ENCODE data around the gene TWSG1.
"Not testable (repeated sequence)": the region's sequence is repeated elsewhere in the genome, so short reads cannot be mapped to it uniquely, and the experiment has no call there.

DNA sequence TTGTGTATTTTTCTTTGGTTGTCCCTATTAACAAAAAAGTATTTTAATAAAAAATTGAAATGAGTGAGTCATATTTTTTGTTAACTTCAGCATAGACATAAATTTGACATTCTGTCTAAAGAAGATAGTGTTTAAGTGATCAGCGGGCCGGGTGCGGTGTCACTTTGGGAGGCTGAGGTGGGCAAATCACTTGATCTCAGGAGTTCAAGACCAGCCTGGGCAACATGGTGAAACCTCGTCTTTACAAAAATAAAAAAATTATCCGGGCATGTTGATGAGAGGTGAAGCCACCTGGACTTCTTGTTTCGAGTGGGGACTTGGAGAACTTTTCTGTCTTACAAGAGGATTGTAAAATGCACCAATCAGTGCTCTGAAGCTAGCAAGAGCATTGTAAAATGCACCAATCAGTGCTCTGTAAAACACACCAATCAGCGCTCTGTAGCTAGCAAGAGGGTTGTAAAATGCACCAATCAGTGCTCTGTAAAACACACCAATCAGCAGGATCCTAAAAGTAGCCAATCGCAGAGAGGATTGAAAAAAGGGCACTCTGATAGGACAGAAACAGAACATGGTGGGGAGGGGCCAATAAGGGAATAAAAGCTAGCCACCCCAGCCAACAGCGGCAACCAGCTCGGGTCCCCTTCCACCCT lies 67.9 kb downstream of the TWSG1 start:
- not testable (repeated sequence) for TF ChIP-seq NPAS2 (CRISPR knock-in tag; IDR thresholded peaks at IDR 0.05; ENCODE audit: borderline replicate concordance); ZSCAN20 (CRISPR knock-in tag; IDR thresholded peaks at IDR 0.05); POLR2A (IDR thresholded peaks at IDR 0.05; ENCODE audit: low read length); EP300 (IDR thresholded peaks at IDR 0.05); MYC (IDR thresholded peaks at IDR 0.05; ENCODE audit: borderline replicate concordance, low read length); SMC3 (IDR thresholded peaks at IDR 0.05); RFX5 (IDR thresholded peaks at IDR 0.05); HDAC2 (IDR thresholded peaks at IDR 0.05)
- TF ChIP-seq, protein P1, sequence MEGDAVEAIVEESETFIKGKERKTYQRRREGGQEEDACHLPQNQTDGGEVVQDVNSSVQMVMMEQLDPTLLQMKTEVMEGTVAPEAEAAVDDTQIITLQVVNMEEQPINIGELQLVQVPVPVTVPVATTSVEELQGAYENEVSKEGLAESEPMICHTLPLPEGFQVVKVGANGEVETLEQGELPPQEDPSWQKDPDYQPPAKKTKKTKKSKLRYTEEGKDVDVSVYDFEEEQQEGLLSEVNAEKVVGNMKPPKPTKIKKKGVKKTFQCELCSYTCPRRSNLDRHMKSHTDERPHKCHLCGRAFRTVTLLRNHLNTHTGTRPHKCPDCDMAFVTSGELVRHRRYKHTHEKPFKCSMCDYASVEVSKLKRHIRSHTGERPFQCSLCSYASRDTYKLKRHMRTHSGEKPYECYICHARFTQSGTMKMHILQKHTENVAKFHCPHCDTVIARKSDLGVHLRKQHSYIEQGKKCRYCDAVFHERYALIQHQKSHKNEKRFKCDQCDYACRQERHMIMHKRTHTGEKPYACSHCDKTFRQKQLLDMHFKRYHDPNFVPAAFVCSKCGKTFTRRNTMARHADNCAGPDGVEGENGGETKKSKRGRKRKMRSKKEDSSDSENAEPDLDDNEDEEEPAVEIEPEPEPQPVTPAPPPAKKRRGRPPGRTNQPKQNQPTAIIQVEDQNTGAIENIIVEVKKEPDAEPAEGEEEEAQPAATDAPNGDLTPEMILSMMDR (IDR thresholded peaks at IDR 0.05) = not testable (repeated sequence)
- TF ChIP-seq, protein P2, sequence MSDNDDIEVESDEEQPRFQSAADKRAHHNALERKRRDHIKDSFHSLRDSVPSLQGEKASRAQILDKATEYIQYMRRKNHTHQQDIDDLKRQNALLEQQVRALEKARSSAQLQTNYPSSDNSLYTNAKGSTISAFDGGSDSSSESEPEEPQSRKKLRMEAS (IDR thresholded peaks at IDR 0.05) = not testable (repeated sequence)
- TF ChIP-seq, protein P3, sequence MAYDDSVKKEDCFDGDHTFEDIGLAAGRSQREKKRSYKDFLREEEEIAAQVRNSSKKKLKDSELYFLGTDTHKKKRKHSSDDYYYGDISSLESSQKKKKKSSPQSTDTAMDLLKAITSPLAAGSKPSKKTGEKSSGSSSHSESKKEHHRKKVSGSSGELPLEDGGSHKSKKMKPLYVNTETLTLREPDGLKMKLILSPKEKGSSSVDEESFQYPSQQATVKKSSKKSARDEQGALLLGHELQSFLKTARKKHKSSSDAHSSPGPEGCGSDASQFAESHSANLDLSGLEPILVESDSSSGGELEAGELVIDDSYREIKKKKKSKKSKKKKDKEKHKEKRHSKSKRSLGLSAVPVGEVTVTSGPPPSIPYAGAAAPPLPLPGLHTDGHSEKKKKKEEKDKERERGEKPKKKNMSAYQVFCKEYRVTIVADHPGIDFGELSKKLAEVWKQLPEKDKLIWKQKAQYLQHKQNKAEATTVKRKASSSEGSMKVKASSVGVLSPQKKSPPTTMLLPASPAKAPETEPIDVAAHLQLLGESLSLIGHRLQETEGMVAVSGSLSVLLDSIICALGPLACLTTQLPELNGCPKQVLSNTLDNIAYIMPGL (CRISPR knock-in tag; IDR thresholded peaks at IDR 0.05; ENCODE audit: borderline replicate concordance) = not testable (repeated sequence)
